Measurements from ENCODE around the gene PAFAH1B2. TPM values are rescaled to one million over a fixed set of nuclear protein-coding genes. Genes with fewer than 3 reads are reported as not detected.
"Not testable (repeated sequence)": the region's sequence is repeated elsewhere in the genome, so short reads cannot be mapped to it uniquely, and the experiment has no call there.

PAFAH1B2 gene
- total and polyA plus RNA-seq, 7 donors: 13.0 to 46.3 (median 30.8) TPM

GRCh38 chr11:117100556-117100955 is 43.5 kb upstream of the PAFAH1B2 start:
- TF ChIP-seq CTCF (IDR thresholded peaks at IDR 0.05): no peak
- peaks cover 32% of the 10 kb centered on the region for H3K4me1 ChIP-seq
- no peak overlapping the region for H3K27ac ChIP-seq
- ATAC-seq: no peak
- H3K27me3 ChIP-seq (ENCODE audit: insufficient read depth in 3 of 3, low read length in 2 of 3): no peaks in the 10 kb centered on the region
- no peaks in the 10 kb centered on the region for H3K9me3 ChIP-seq
- WGBS, 3 donors: 79 to 89% (median 86%) methylated on average over 3 of the region's 3 CpGs
- no peak for DNase-seq
- H3K4me3 ChIP-seq: no peak overlapping the region
- intact Hi-C loops (cut with DNase I): loop anchor here in 1 of 2 donors (10.0 kb wide), 1 partner anchor 124 kb away; no protein-coding TSS in a partner anchor
- no peaks in the 10 kb centered on the region for H3K36me3 ChIP-seq (ENCODE audit: insufficient read depth in 1 of 2, low read depth in 1 of 2)

GRCh38 chr11:117107701-117108590 is 36.1 kb upstream of the PAFAH1B2 start:
- intact Hi-C loops (cut with DNase I): loop anchor here (2.0 to 10.0 kb wide), 5 partner anchors 114 to 316 kb away; partner anchors contain the start of gene APOA5 (in 1 of the 2)
- Histone ChIP-seq H3K9me3 (no peaks in the 10 kb centered on the region), H3K36me3 (ENCODE audit: insufficient read depth in 1 of 2, low read depth in 1 of 2) (no peaks in the 10 kb centered on the region), H3K4me3 (no peak overlapping the region), H3K27me3 (ENCODE audit: insufficient read depth in 3 of 3, low read length in 2 of 3) (no peaks in the 10 kb centered on the region), H3K27ac (no peak overlapping the region), H3K4me1 (peaks cover 3% of the 10 kb centered on the region)
- 50 to 62% (median 50%) methylated on average over 5 of the region's 5 CpGs for WGBS, 3 donors
- no peak for ATAC-seq
- DNase-seq: no peak
- no peak for TF ChIP-seq CTCF (IDR thresholded peaks at IDR 0.05)

DNA sequence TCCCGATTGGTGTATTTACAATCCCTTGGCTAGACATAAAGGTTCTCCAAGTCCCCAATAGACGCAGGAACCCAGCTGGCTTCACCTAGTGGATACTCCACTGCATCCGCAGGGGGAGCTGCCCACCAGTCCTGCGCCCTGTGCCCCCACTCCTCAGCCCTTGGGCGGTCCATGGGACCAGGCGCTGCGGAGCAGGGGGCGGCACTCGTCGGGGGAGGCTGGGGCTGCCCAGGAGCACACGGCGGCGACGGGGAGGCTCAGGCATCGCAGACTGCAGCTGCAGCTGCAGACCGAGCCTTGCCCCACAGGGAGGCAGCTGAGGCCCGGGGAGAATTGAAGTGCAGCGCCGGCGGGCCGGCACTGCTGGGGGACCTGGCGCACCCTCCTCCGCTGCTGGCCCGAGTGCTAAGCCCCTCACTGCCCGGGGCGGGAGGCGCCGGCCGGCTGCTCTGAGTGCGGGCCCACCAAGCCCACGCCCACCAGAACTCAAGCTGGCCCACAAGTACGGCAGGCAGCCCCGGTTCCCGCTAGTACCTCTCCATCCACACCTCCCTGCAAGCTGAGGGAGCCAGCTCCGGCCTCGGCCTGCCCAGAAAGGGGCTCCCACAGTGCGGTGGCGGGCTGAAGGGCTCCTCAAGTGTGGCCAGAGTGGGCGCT is 33.7 kb upstream of the PAFAH1B2 start:
- TF ChIP-seq CTCF (IDR thresholded peaks at IDR 0.05): no peak
- DNase-seq (no peak), ATAC-seq (no peak)
- intact Hi-C loops (cut with DNase I): no loop called here
- Histone ChIP-seq H3K36me3 (ENCODE audit: insufficient read depth in 1 of 2, low read depth in 1 of 2) (no peaks in the 10 kb centered on the region), H3K4me3 (no peak overlapping the region), H3K27me3 (ENCODE audit: insufficient read depth in 3 of 3, low read length in 2 of 3) (no peaks in the 10 kb centered on the region), H3K9me3 (no peaks in the 10 kb centered on the region), H3K4me1 (peaks cover 3% of the 10 kb centered on the region), H3K27ac (no peak overlapping the region)
- 91 to 94% (median 93%) methylated on average over 27 to 39 of the region's 39 CpGs for WGBS, 3 donors

DNA sequence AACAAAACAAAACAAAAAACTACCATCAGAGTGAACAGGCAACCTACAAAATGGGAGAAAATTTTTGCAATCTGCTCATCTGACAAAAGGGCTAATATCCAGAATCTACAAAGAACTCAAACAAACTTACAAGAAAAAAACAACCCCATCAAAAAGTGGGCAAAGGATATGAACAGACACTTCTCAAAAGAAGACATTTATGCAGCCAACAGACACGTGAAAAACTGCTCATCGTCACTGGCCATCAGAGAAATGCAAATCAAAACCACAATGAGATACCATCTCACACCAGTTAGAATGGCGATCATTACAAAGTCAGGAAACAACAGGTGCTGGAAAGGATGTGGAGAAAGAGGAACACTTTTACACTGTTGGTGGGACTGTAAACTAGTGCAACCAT is 31.6 kb upstream of the PAFAH1B2 start:
- H3K27ac ChIP-seq; H3K9me3 ChIP-seq; intact Hi-C loops (cut with DNase I); H3K36me3 ChIP-seq (ENCODE audit: insufficient read depth in 1 of 2, low read depth in 1 of 2); ATAC-seq; H3K4me3 ChIP-seq; H3K27me3 ChIP-seq (ENCODE audit: insufficient read depth in 3 of 3, low read length in 2 of 3); H3K4me1 ChIP-seq; DNase-seq: not testable (repeated sequence)
- WGBS, 3 donors: 66 to 75% (median 70%) methylated on average over 3 of the region's 3 CpGs

DNA sequence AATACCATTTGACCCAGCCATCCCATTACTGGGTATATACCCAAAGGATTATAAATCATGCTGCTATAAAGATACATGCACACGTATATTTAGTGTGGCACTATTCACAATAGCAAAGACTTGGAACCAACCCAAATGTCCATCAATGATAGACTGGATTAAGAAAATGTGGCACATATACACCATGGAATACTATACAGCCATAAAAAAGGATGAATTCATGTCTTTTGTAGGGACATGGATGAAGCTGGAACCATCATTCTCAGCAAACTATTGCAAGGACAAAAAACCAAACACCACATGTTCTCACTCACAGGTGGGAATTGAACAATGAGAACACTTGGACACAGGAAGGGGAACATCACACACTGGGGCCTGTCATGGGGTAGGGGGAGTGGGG is 31.1 kb upstream of the PAFAH1B2 start:
- intact Hi-C loops (cut with DNase I); H3K27me3 ChIP-seq (ENCODE audit: insufficient read depth in 3 of 3, low read length in 2 of 3); H3K9me3 ChIP-seq; H3K27ac ChIP-seq; H3K4me1 ChIP-seq; H3K4me3 ChIP-seq; ATAC-seq; DNase-seq; H3K36me3 ChIP-seq (ENCODE audit: insufficient read depth in 1 of 2, low read depth in 1 of 2): not testable (repeated sequence)
- WGBS, 3 donors: 72 to 79% (median 73%) methylated on average over 1 of the region's 1 CpG

Measured in psoas muscle (tissue), 8 donors.